HG02623 (cell line): ENCODE data around the gene ATXN10.

Experiments used
- ATAC-seq: cut with Tn5 transposase; IDR thresholded peaks from one replicate; pipeline ENCODE4 v1.9.1; 2021; ENCODE audit warnings: moderate library complexity; ENCODE audit not compliant: unreplicated experiment

Gene ATXN10

DNA sequence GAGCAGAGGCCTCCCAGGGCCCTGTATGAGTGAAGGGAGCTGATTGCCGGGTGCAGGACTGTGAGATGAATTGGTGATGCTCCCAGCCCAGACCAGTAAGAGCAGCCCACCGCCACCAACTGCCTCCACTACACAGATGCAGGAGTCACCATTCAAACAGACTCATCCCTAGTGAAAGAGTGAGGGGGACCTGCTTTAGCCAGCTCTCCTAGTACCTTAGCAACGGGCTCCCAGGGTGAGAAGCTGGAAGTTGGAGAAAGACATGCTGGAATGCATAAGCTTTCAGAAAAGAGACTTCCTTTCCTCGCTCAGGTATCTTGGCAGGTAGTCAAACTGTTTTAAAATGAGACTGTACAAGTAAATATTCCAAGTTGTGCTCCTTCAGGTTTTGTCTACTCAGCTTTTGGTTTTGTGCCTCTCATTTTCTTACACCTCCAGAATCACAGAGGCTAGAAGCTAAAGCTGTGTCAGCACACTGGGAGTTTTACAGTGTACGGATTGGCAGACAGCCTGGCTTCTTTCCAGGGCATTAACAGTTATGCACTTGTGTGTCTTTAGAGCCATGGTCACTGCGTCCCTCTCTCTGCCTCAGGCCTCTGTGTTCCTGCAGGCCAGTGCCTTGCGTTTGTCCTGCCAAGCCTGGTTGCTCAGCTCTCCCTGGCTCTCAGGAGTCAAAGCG lies 146.2 kb downstream of the ATXN10 start:
- no peak for ATAC-seq

DNA sequence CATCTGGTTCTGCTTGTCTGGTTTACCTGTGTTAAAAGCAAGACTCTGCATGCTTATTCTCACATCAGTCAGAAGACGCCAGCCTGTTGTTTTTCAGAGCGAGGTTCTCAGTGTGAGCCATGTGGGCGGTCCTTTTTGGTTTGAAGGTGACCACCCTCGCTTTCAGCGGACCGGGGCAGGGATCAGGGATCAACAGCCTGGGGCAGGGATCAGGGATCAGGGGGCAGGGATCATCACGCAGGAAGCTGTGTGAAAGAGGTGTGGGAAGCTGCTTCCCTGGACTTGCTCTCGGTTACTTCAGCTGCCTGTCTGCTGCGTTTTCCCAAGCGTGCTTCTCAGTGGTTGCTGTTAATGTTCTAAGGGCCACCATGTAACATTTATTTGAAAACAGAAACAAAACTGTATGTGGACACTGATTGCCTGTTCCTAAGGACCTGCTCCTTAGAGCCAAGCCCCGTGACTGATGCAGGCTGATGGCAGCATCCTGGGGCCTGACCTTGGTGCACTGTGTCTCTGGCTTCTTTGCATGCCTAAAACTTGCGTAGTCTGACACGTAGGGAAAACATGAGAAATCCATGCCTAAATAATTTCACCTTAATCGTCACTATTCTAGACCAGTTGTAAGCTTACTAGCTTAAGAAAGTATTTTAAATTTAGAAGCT lies 146.9 kb downstream of the ATXN10 start:
- ATAC-seq, result no peak

DNA sequence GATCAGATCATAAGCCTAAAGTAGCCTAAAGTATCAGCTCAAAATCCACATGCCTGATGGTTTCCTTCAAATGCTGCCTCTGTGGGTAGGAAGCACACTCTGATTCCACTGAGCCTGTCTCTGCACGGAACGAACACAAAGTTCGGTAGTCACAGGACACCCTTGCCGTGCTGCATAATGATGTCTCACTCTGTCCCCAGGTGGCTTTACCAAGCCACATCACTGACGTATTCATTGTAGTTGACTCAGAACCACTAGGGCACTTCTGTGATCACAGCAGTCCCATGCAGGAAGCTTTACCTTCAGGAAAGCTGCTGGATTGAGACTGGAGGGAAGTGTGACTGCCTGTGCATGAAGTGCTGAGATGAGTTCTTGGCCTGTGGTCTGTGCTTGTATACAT lies 147.7 kb downstream of the ATXN10 start:
- ATAC-seq, result no peak

DNA sequence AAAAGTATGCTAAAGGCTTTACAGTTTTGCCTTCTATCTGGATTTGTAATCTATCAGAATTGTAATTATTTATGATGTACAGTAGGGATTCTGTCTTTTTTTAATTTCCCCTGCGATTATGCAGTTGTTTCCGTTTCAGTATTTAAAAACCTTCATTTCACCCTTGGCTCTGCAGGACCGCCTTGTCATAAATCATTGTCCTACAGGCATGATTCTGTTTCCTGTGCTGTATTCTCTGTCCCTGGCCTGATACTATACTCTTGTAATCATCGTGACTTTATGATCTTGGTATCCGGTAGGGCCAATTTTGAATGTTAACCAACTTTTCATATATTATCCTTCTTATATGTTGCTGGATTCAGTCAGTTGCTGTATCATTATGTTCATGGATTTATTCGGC lies 151.7 kb downstream of the ATXN10 start:
- no peak for ATAC-seq

DNA sequence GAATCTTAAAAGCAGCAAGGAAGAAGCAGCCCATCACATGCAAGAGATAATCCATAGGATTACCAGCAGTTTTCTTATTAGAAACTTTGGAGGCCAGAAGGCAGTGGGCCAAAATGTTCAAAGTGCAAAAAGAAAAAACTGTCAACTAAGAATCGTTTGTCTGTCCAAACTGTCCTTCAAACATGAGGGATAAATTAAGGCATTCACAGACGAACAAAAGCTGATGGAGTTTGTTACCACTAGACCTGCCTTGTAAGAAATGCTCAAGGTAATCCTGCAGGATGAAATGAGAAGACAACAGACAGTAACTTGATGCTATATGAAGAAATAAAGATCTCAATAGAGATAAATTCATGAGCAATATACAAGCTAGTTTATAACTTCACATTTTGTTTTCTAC lies 154.9 kb downstream of the ATXN10 start:
- no peak for ATAC-seq

DNA sequence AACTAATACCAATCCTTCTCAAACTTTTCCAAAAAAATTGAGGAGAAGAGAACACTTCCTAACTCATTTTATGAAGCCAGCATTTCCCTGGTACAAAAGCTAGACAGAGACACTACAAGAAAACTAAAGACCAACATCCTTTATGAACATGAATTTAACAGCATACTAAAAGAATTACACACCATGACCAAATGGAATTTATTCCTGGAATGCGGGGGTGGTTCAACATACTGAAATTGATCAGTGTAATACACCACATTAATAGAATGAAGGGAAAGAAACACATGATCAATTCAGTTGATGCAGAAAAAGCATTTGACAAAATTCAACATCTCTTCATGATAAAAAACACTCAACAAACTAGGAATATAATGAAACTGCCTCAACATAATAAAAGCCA lies 157.2 kb downstream of the ATXN10 start:
- no peak for ATAC-seq

DNA sequence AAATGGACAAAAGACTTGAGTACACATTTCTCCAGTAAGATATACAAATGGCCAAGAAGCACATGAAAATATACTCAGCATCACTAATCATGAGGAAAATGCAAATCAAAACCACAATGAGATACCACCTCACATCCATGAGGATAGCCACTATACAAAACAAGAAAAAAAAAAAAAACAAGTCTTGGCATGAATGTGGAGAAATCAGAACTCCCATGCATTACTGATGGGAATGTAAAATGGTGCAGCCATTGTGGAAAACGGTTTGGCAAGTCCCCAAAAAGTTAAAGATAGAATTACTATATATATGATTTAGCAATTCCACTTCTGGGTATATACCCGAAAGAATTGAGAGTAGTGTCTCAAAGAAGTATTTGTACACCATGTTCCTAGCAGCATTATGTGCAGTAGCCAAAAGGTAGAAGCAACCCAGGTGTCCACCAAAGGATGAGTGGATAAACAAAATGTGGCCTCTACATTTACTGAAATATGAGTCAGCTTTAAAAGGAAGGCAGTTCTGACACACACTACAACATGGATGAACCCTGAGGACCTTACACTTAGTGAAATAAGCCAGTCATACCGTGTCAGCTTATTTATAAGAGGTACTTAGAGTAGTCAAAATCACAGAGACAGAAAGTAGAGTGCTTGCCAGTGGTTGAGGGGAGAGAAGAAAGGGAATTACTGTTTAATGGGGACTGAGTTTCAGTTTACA lies 159.1 kb downstream of the ATXN10 start:
- ATAC-seq, result no peak

DNA sequence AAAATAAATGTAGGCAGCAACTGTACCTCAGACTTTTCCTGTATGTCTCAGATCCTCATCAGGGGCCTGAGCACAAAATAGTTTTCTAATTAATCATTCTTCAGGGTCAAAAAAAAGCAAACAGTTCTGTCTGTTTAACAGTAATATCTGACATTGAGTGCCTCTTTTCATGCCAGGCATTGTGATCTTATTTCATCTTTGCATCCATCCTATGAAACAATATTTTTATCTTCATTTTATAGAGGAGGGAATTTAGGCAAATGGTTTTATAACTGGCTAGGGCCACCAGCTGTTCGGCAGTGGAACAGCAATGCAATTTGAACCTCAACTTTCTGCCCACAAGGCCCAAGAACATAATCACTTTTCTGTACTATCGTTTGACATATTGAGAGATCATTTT lies 159.8 kb downstream of the ATXN10 start:
- no peak for ATAC-seq

DNA sequence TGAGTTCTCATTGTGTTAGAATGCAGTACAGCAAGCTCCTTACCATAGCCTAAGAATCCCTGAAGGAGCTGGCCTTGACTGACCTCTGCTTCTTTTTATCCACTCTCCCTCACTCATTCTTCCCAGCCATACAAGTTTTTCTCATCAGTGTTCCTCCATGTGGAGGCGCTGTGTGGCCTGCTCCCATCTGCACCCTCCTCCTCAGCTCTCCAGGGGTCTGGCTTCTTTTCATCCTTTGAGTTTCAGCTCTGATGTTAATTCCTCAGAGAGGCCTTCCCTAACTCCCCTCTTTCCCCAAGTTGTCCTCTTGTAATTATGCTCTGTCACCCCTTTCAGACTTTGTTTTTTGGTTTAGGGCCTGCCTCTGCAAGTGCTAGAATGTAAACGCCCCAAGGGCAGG lies 160.5 kb downstream of the ATXN10 start:
- ATAC-seq, result no peak

DNA sequence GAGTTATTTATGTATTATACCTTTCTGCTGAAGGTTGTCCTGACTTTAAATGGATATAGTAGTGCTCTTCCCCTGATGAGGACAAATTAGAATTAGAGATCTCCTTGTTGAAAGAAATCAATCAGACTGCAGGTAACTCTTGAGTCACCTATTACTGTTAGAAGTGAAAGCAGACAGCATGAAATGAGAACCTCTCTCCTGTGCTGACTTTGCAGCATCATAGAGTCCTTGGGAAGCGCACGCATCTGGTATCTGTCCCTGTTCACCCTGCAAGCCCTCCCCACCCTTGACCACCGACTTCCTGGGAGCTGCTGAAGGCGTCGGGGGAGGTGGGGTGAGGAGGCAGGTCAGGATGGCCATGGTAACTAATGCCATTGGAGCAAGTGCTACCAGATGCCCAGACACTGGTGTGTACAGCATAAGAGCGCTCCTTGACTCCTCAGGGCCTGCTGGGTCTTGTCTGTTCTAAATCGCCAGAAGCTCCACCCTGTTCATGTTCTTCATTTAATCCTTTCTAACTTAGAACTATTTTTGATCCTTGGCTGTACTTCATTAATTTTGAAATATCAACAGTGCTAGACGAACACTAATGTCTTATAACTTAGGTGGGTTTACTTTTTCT lies 161.4 kb downstream of the ATXN10 start:
- ATAC-seq, result no peak

DNA sequence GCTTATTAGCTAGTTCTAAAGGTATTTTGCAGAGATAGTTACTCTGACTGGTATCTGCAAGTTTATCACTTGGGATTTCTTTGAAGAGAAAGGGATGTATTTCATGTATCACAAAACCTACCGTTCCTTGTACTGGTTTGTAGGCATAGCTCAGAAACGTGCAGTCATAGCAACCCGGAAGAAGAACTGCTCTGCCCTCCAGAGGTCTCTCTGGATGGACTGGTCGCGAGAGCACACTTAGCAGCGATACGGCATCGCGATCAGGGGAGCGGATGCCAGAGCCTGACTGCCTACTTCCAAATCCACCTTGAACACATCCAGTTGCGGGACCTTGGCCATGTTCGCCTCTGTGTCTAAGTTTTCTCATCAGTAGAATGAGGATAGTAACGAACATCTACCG lies 162.0 kb downstream of the ATXN10 start:
- no peak for ATAC-seq

DNA sequence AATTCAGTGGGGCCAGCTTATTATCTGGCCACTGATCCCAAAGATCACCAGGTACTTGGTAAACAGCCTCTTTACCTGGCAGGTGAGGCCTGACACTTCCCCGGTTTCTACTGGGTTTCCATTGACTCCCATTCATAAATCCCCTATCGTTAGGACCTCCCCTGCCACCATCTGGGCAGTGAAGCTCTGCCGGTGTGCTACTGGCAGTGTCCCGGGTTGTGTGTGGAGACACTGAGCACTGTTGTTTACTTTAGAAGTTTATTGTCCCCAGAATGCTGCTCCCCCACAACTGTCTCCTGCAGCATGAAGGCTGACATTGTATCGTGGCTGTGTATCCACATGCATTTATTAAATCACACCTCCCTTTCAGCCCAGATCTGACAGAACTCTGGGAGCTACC lies 162.6 kb downstream of the ATXN10 start:
- no peak for ATAC-seq

DNA sequence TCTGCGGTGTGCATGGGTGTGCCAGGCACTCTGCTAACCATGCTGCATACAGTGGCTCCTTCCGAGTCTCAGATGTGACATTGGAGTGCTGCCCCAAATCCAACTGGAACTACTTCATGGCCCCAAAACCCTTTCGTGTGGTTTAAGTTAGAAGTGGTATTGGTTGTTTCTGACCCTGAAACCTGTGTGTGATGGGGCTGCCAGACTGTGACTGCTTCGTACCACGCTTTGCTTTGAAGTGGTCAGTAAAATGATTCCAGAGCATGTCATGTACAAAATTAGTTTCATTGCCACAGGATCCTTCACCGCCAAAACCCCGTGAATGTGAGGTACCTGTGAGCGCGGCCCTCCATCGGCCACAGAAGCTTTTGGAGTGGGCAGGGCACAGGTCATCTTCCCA lies 163.2 kb downstream of the ATXN10 start:
- ATAC-seq, result no peak

DNA sequence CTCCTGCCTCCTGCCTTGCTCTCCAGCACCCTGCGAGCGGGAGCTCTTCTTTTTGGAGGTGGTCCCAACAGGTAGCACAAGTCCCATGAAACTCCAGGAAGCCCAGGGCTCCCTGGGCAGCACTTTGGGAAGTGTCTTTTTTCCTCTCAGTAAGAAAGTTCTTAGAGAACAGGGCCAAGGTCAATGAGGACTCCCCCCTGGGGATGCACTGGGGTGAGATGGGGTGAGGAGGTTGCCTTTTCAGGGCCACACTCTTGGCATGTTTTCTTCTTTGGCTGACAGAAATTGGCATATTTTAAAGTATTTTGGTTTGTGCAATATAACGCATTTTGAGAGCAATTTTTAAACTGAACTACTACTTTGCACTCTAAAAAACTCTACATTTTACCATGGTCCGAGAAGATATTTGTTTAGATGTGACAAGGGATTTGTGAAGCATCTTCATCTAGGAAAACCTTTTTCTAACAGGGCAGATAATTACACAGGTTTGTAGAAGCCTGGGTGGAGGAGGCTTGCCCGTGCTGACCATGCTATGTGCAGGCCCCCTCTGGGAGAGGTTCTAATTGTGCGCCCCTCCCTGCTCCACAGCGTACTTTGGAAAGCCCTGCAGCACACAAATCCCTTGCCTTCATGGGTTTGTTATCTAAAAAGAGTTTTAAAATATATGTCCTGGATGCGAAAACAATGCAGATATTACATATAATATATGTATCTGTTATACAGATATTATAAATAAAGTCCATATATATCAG lies 165.0 kb downstream of the ATXN10 start:
- no peak for ATAC-seq

DNA sequence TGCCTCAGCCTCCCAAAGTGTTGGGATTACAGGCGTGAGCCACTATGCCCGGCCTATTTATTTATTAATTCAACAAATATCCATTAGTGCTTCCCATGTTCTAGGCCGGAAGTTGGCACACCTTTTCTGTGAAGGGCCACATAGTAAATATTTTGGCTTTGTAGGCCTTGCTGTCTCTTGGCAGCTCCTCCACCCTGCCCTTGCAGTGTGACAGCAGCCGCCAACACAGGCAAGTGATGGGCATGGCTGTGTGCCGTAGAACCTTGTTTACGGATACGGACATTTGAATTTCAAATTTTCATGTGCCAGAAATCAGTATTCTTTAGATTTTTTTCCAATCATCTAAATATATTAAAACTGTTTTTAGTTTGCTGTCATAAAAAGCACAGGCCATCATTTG lies 165.9 kb downstream of the ATXN10 start:
- ATAC-seq, result no peak

DNA sequence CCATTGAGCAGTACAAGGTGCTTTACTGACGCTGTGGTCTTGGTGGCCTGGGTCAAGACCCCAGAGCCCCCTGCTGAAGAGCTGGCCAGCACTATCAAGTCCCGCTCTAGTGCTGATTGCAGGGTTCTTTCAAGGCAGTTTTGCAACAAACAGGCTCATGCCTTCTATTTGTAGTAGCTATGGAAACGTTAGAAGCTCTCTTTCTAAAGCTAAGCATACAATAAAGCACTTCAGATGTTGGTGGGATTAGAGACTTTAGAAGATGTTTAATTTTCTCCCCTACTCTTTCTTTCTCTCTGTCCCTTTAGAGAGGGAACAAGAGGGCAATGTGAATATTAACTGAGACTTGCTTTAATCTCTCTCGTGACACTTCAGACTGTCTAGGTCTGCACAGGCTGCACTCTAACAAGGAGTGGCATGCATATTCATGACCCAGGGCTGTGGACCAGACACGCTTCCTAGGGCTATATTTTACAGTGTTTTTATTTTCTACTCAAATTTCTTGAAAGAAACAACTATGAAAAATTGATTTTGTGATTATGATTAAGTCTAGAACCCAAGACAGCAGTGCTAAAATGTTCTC lies 166.8 kb downstream of the ATXN10 start:
- ATAC-seq, result no peak

DNA sequence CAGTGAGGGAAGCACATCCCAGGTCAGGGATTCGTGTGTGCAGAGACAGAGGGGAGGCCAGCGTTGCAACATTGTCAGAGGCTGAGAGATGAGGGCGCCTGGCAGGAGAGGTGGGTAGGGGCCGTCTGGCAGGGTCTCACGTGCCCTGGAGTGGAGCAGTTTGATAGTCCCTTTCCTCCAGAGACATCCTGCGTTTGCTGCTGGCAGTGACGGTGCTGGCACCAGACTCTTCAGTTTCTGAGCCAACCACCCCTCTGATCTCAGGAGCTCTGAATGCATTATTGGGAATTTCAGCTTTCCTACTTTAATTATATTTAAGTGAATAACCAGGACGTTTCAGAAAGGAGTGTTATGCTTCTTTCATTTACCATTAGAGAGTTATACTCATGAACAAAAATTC lies 168.8 kb downstream of the ATXN10 start:
- ATAC-seq, result no peak

DNA sequence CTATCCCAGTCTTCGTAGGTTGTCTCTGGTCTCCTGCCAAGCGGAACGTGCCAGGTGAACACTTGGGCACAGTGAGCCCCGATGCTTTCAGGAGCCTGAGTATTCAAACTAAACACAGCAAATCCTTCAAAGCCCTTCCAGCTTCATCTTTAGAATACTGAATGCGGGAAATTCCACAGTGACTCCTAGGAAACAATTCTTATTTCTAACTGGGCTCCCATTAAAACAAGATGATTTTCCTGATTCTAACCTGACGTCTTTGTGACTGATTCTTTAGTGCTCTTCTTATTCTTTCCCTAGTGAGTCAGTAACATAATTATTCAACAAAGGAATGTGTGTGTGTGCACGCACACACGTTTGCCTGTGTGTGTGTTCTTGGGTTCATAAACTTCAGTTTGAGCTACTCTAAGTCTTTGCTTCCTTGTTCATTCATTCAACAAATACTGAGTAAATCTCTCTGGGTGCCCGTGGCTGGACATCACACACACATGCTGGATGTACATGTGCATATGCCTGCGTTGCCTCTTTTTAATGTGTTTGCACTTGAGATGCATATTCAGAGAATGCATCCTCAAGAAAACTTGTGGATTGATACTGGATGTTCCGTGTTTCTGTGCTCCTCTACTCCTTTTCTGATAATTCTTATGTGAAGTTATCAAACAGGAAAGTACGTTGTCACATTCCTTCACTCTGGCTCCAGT lies 170.8 kb downstream of the ATXN10 start:
- no peak for ATAC-seq

DNA sequence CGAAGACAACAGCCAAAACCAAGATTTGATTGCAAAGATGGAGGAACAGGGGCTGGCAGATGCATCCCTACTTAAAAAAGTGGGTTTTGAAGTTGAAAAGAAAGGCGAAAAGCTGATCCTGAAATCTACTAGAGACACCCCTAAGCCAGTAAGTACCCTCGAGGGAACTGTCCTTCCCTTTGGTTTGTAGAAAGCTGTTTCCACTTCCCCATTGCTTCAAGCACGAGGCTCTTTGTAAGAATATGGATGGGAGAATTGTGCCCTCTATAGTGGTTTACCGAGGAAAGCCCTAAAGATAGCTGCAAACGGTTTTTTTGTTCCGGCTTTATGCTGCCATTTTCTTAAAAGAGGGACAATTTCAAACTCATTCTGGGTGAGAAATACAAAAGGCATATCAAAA lies 171.4 kb downstream of the ATXN10 start:
- ATAC-seq, result no peak

DNA sequence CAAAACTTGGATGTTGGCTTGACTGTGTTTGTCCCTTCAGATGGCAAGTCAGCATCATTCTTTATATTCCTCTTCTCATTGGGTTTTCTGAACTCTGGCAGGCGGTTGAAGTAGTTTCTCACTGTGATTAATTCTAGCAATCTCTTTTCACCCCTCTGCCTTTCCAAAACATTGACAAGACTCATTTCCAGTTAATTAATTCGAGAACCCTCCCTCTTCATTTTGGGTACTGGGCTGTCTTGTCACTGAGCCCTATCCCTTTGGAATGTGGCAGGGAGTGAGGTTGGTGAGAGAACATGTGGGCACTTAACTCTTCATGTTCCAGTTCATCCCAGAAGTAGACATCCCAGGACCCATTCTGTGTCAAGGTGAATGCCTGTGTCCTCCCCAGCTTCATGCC lies 172.4 kb downstream of the ATXN10 start:
- ATAC-seq, result no peak
